Umbilical cord (tissue), 2 donors: Measurements from ENCODE around the gene NRL. TPM values are rescaled to one million over a fixed set of nuclear protein-coding genes. Genes with fewer than 3 reads are reported as not detected.

ENCODE experiments used
- DNase-seq: peaks from one replicate; pipeline ENCODE4 v3.0.0-alpha.2; 2015; ENCODE audit warnings: low spot score
- total RNA-seq: library from RNA; depleted of rRNA; stranded (reverse); fragments of >200 nt; gene quantifications from one replicate; pipeline ENCODE4 v1.2.3, GENCODE V29; 2014; ENCODE audit warnings: low replicate concordance; ENCODE audit not compliant: insufficient read depth

NRL gene
- total RNA-seq, 1 donor from 2014 or later, result 0.24 TPM

GRCh38 chr14:24081739-24082211, 33.0 kb downstream of the NRL start:
- DNase-seq, result no peak

GRCh38 chr14:24080888-24081738, 33.6 kb downstream of the NRL start:
- peak; percentile 24 for DNase-seq

GRCh38 chr14:24080142-24080530, 34.6 kb downstream of the NRL start:
- no peak for DNase-seq

GRCh38 chr14:24079491-24080141, 35.1 kb downstream of the NRL start:
- no peak for DNase-seq

- DNase-seq, result no peak
Measured at GRCh38 chr14:24078146-24078545, 36.6 kb downstream of the NRL start.

GRCh38 chr14:24077086-24077485, 37.7 kb downstream of the NRL start:
- no peak for DNase-seq

DNA sequence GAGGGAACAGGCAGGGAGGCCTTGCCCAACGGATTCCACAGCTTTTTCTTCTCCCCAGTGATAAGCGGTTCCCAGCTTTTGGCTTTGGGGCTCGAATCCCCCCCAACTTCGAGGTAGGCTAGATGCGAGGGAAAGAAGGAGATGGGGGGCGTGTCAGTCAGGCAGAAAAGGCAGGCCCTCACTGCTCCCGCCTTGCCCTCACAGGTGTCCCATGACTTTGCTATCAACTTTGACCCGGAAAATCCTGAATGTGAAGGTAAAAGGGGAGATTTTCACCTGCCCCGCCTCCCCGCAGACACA, 38.5 kb downstream of the NRL start:
- DNase-seq, result no peak

DNA sequence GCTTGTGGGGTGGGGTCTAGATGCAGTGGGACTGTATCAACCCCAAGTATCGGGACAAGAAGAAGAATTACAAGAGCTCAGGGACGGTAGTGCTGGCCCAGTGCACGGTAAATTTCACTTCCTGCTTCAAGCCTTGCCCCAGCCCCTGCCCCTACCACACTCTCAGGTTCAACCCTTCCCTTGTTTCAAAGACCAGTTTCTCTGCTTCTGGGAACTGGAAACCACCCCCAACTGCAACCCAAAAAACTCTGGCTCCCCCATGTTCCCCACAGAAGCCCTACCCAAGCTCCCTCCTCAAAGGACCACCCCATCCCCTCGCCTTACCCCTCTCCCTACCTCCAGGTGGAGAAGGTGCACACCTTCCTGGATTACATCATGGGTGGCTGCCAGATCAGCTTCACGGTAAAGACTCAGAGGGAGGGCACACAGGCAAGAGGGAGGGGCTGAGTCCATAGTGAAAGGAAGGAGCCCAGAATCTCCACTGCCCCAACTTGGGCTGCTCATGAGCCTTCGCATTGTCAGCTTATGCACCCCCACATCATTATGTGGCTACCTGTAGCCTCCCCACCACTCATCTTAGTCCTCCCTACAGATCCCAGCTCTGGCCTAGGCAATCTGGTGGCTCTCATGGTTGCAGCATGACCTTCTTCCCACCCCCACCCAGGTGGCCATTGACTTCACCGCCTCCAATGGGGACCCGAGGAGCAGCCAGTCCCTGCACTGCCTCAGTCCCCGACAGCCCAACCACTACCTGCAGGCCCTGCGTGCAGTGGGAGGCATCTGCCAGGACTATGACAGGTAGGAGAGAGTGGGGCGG, 39.1 kb downstream of the NRL start:
- no peak for DNase-seq

DNA sequence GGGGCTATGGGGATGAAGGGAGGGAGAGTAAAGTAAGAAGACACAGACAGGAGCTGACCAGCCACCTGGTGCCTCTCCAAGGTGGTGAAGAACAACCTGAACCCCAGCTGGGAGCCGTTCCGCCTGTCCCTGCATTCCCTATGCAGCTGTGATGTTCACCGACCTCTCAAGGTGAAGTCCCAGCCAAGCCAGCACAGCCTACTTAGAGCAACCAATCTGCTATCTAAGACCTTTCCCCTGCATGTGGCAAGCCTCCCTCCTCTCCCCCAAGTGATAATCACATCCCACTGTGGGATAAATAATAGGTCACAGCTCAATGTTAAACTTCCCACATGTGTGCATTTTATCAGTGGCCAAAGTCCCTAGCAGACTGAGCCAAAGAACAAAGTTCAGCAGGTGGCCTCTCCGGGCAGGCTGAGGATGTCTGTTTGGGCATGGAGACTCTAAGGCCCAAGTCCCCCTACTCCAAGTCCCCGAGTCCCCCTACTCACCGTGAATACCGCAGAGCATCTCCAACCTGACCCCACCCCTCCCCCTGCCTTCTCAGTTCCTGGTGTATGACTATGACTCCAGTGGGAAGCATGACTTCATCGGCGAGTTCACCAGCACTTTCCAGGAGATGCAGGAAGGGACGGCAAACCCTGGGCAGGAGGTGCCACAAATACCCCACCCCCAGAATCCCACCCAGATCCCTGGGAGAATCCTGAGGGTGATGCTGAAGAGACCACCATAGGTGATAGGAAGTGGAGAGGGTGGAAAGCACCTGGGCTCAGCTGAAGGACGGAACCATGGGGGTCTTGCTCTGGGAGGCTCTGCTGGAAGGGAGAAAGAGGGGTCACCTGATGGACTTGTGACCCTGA, 39.9 kb downstream of the NRL start:
- DNase-seq, result no peak

DNA sequence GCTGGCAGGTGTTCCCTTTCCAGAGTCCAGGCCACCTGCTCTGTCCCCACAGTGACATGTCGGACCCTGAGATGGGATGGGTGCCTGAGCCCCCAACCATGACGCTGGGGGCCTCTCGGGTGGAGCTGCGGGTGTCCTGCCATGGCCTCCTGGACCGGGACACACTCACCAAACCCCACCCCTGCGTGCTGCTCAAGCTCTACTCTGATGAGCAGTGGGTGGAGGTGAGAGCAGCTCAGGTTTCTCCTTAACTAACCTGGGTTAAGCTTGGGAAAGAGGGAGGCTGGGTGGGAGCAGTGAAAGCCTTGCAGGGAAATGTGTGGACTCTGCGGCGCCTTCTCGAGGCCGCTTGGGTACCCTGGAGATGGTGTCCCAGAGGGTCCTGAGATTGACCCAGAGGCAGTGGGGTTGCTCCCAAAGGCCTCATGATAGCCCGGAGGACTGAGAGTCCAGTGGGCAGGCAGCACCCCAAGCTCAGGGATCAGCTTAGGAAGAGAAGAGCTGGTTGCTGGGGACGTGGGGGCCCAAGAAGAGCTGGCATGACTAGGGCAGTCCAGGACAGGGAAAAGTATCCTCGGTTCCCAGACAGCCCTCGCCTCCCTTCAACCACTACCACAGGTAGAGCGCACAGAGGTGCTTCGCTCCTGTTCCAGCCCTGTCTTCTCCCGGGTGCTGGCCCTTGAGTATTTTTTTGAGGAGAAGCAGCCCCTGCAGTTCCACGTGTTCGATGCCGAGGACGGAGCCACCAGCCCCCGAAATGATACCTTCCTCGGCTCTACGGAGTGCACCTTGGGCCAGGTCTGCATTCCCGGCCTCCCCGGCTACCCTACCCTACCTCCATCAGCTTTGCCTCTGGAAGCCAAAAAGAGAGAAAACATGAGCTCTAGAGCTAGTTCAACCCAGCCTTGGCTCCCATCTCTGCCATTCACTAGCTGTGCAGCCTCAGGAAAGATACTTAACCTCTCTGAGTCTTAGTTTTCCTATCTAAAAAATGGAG, 41.6 kb downstream of the NRL start:
- DNase-seq, result no peak

DNA sequence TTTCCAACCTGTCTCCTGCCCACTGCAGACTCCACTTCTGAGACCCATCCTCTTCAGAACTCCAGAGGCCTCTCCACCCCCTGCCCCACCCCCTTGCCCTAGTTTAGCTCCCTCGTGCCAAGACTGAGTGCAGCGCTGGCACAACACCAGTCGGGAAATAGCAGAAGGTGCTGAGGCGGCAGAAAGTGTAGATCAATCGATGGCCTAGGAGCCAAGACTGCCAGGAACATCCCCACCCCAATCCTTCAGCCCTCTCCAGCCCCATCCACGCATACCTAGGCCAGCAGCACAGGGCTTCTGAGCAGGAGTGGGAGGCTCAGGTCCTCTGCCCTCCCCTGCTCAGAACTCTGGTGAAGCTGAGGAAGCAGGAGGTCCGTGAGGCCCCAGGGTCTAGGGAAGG, 42.3 kb downstream of the NRL start:
- no peak for DNase-seq

GRCh38 chr14:24071836-24072430, 42.8 kb downstream of the NRL start:
- no peak for DNase-seq

DNA sequence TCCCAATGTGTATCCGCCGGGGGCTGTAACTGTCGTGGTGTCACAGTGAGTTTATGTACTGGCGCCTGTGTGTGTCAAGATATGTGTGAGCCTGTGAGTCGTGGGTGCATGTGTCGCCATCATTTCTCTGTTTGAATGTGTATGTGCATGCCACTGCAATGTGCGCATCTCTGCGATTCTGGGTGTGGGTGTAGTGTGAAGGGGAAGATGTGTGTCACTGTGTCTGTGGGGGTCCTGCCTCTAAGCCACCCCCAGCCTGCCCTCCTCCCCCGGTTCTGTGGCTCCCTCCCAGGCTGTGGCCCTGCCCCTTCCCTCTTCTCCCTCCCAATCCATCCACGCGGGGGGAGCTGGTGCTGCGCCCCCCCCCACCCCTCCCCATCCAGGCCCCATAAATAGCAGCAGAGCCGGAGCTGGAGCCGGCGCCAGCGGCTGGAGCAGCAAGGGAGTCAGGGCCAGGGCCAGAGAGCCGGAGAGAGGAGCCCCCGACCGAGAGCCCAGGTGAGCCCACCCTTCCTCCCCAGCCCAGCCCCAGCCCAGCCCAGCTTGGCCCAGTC, 43.5 kb downstream of the NRL start, which contains the start of gene CPNE6:
CPNE6 (plus strand) TSS at position 419 of the 554 bp plus-strand sequence. CDS start 1,375 bp downstream, outside the sequence.
- no peak for DNase-seq

DNA sequence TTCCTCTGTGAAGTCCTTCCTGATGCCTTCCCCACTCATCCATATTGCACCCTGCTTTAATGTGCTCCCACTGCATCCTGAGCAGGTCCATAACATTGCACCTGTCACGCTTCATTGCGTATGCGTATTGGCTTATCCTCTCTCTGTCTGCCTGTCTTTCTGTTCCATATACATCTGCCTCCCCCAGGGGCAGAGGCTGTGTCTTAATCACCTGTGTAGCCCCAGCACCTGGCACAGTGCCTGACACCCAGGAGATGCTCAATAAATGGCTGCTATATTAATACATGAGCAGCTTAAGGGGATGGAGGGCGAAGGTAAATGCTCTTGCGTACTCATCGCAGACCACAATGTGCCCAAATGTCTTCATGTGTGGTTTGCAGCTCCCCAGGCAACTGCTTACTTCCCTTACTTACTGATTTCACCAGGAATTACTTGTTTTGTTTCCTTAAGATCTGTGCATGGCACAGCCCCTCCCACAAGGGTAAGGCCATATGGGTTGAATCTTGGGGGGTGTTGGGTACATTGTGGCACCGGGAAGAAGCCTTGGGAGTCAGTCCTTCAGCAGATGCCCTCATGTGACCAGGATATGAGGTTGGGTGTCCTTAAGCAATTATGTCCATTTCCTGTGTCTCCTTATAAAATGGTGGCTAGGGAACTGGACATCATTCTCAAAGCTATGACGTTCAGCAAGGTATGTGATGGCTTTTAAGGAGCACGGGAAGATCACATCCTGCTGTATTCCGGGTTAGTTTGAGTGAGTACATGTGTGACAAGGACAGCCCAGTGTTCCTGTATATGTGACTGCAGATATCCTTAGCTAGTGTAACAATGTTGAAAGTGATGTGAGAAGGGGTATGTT, 44.2 kb downstream of the NRL start:
- DNase-seq, result no peak

DNA sequence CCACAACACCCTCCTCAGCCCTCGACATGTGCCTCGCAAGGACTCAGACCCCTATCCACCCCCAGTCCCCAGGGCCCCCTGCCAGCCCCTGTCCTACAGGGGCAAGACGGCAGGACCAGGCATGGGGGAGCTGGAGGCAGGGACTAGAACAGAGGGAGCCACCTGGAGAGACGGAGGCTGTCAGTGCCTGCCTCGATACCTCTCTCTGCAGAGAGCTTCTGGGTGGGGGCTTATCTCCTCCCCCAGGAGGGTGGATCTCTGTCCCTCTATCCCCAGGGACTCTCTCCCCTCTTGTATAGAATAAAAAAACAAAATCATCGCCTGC, 45.4 kb downstream of the NRL start:
- DNase-seq, result no peak

GRCh38 chr14:24068711-24069410, 45.9 kb downstream of the NRL start:
- DNase-seq, result no peak

DNA sequence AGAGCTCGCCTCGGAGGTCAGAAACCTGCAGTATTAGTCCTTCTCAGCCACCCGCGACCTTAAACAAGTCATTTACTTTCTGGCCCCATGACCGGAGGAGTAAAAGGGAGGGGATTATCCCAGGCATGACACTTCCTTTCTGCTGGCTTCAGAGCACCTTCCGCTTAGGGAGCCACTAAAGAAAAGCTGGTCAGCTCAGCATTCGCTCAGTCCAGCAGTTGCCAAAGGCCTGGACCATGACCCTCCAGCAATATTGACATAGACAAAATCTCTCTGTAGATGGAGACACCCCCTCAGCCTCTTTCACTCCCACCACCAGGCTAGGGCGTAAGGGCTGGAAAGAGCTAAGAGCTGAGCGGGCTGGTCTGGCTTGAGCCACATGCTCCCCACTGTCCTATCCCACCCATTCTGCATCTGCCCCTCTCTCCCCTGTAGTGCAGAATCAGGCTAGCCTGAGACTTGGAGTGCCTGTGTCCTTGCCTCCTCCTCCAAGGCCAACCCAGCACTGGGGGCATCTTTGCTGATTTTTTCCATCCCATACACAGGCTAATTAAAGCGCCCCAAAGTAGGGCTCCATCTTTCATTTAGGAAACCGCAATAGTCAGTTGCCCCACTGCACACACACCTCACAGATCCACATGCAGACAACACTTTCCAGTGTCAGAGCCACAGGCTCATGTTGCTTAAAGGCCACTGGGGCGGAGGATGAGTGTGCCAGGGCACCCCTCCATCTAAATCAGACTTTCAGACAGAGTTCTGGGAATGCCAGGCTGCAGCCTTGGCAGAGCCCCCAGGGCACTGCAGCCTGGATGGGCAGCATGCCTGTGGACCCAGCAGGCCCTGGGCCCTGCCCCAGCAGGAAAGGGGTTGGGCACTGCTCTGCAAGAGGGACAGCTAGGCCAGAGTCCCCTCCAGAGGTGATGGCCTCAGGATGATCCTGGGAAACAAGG, 47.3 kb downstream of the NRL start:
- no peak for DNase-seq
